GM21390 (cell line): ENCODE data around the gene NADK.

ENCODE experiments used
- ATAC-seq: cut with Tn5 transposase; IDR thresholded peaks from one replicate; pipeline ENCODE4 v1.9.1; 2021; ENCODE audit not compliant: unreplicated experiment

NADK gene

GRCh38 chr1:1764876-1765470 lies 13.3 kb downstream of the NADK start:
- ATAC-seq: no peak

GRCh38 chr1:1763657-1764621 lies 14.3 kb downstream of the NADK start:
- ATAC-seq: no peak

- no peak for ATAC-seq
Measured at GRCh38 chr1:1761504-1762376, 16.5 kb downstream of the NADK start.

GRCh38 chr1:1760715-1761114 lies 17.6 kb downstream of the NADK start:
- no peak for ATAC-seq

GRCh38 chr1:1760345-1760650 lies 18.0 kb downstream of the NADK start:
- ATAC-seq: no peak

GRCh38 chr1:1759456-1760344 lies 18.6 kb downstream of the NADK start:
- ATAC-seq: no peak

GRCh38 chr1:1758692-1759455 lies 19.4 kb downstream of the NADK start:
- ATAC-seq: no peak

- no peak for ATAC-seq
Measured at GRCh38 chr1:1758059-1758621, 20.1 kb downstream of the NADK start.

- no peak for ATAC-seq
Measured at GRCh38 chr1:1757422-1758058, 20.7 kb downstream of the NADK start.

- ATAC-seq: no peak
Measured at GRCh38 chr1:1756661-1757421, 21.4 kb downstream of the NADK start.

- no peak for ATAC-seq
Measured at GRCh38 chr1:1755852-1756251, 22.4 kb downstream of the NADK start.

GRCh38 chr1:1755426-1755825 lies 22.8 kb downstream of the NADK start:
- ATAC-seq: no peak

GRCh38 chr1:1754051-1754815 lies 24.0 kb downstream of the NADK start:
- ATAC-seq: no peak

- no peak for ATAC-seq
Measured at GRCh38 chr1:1753607-1754005, 24.7 kb downstream of the NADK start.

- no peak for ATAC-seq
Measured at GRCh38 chr1:1752636-1753606, 25.3 kb downstream of the NADK start.

- no peak for ATAC-seq
Measured at GRCh38 chr1:1752190-1752589, 26.1 kb downstream of the NADK start.
